HCT116 (cell line): ENCODE measurements around the gene PCDH15.

Experiments
- CEBPB ChIP-seq: IDR thresholded peaks from 2 replicates; pipeline ENCODE4 v1.6.1; 2012; ENCODE audit warnings: low read depth
- CTCF ChIP-seq, 3 experiments: fragments of 200-600 bp in 1 of 3; sonication (generic) in 1 of 3; IDR thresholded peaks in 2 of 3; conservative IDR thresholded peaks in 1 of 3; 2 replicates each; pipeline ENCODE4 v1.5.1; 2012 to 2017; ENCODE audit warnings: low read depth in 2 of 3, low read length in 2 of 3, antibody characterized with exemption in 1 of 3, borderline replicate concordance in 1 of 3, control low read depth in 1 of 3, mild to moderate bottlenecking in 1 of 3, mixed read lengths in 1 of 3, mixed run types in 1 of 3, moderate library complexity in 1 of 3; ENCODE audit not compliant: insufficient read depth in 1 of 3
- EZH2 ChIP-seq: fragments of 200-600 bp; sonication (generic); IDR thresholded peaks from 2 replicates; pipeline ENCODE4 v1.6.1; 2017; ENCODE audit warnings: antibody characterized with exemption, mixed run types
- EZH2phosphoT487 ChIP-seq: fragments of 200-600 bp; IDR thresholded peaks from 2 replicates; pipeline ENCODE4 v1.6.1; 2018; ENCODE audit warnings: antibody characterized with exemption, borderline replicate concordance
- RAD21 ChIP-seq: IDR thresholded peaks from 2 replicates; pipeline ENCODE4 v1.6.1; 2012; ENCODE audit warnings: low read depth, mild to moderate bottlenecking
- SP1 ChIP-seq: IDR thresholded peaks from 2 replicates; pipeline ENCODE4 v1.6.1; 2012; ENCODE audit warnings: low read depth
- YY1 ChIP-seq: IDR thresholded peaks from 2 replicates; pipeline ENCODE4 v1.6.1; 2011; ENCODE audit warnings: low read length, low read depth, moderate library complexity, mild to moderate bottlenecking; ENCODE audit not compliant: insufficient replicate concordance; ENCODE audit errors: extremely low read depth
- ZNF274 ChIP-seq: fragments of 200-500 bp; sonication (Bioruptor generic); IDR thresholded peaks from 2 replicates; pipeline ENCODE4 v1.6.1; 2014; ENCODE audit warnings: mild to moderate bottlenecking, low read depth, low read length, inconsistent platforms

- TF ChIP-seq YY1 (no peak), EZH2phosphoT487 (no peak), CTCF (IDR thresholded peaks at IDR 0.05 in 2 of 3, conservative IDR thresholded peaks at IDR 0.05 in 1 of 3; ENCODE audit: borderline replicate concordance in 1 of 3, insufficient read depth in 1 of 3, low read depth in 2 of 3, low read length in 2 of 3) (no peak), CEBPB (no peak), EZH2 (no peak), ZNF274 (no peak), RAD21 (no peak), SP1 (no peak)
Observed at GRCh38 chr10:54396031-54396430, 405.0 kb downstream of the PCDH15 start.
